PFSK-1 (cell line): ENCODE data around the gene TACO1.

Source experiments
- FOXP2 ChIP-seq: optimal IDR thresholded peaks from 2 replicates; pipeline ENCODE3; 2011; ENCODE audit warnings: borderline replicate concordance, control low read depth, inconsistent platforms; ENCODE audit not compliant: insufficient read depth; ENCODE audit errors: extremely low read length, extremely low read depth
- POLR2AphosphoS5 ChIP-seq: IDR thresholded peaks from 2 replicates; pipeline ENCODE4 v1.6.1; 2012; ENCODE audit warnings: low read depth, mild to moderate bottlenecking, control low read depth, low read length, moderate library complexity
- REST ChIP-seq, 2 experiments: IDR thresholded peaks; 2 replicates each; pipeline versions ENCODE4 v1.6.1 to v1.8.0; 2011 to 2012; ENCODE audit warnings: low read depth in 2 of 2, low read length in 2 of 2, control low read depth in 1 of 2, inconsistent platforms in 1 of 2, mild to moderate bottlenecking in 1 of 2, moderate library complexity in 1 of 2; ENCODE audit not compliant: insufficient read depth in 1 of 2
- SIN3A ChIP-seq: IDR thresholded peaks from 2 replicates; pipeline ENCODE4 v1.6.1; 2012; ENCODE audit warnings: mild to moderate bottlenecking, low read length, moderate library complexity, borderline replicate concordance; ENCODE audit not compliant: insufficient read depth
- TAF1 ChIP-seq: IDR thresholded peaks from 2 replicates; pipeline ENCODE4 v1.6.1; 2012; ENCODE audit warnings: low read length, control low read depth, borderline replicate concordance; ENCODE audit not compliant: insufficient read depth

TACO1 gene

DNA sequence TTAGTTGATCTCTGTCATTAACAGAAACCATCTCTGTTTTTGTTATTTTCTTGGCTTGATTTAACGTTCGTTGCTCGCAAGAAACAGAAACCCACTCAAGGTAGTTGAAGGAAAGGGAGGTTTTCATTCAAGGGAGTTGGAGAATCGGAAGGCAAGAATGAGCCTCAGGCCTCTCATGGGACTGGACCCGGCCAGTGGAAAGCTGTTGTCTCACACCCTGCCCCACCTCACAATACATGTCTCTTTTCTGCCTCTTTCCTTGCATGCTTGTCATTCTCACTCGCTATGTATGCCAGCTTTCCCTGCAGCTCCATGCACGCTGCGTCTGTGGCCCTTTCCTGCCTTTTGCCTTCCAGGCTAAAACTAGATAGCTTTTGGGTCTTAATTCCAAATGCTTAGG, 32.1 kb upstream of the TACO1 start:
- no peak for TF ChIP-seq SIN3A
- no peak for TF ChIP-seq TAF1
- no peak for TF ChIP-seq POLR2AphosphoS5
- TF ChIP-seq FOXP2: no peak
- TF ChIP-seq REST (IDR thresholded peaks at IDR 0.05; ENCODE audit: insufficient read depth in 1 of 2, low read depth in 2 of 2, low read length in 2 of 2): no peak

GRCh38 chr17:63571632-63572310, 28.9 kb upstream of the TACO1 start:
- TF ChIP-seq SIN3A (no peak), POLR2AphosphoS5 (no peak), REST (IDR thresholded peaks at IDR 0.05; ENCODE audit: insufficient read depth in 1 of 2, low read depth in 2 of 2, low read length in 2 of 2) (no peak), FOXP2 (no peak), TAF1 (no peak)

- no peak for TF ChIP-seq POLR2AphosphoS5
- TF ChIP-seq TAF1: no peak
- TF ChIP-seq FOXP2: no peak
- no peak for TF ChIP-seq REST (IDR thresholded peaks at IDR 0.05; ENCODE audit: insufficient read depth in 1 of 2, low read depth in 2 of 2, low read length in 2 of 2)
- no peak for TF ChIP-seq SIN3A
Measured at GRCh38 chr17:63573634-63574033, 27.1 kb upstream of the TACO1 start.

DNA sequence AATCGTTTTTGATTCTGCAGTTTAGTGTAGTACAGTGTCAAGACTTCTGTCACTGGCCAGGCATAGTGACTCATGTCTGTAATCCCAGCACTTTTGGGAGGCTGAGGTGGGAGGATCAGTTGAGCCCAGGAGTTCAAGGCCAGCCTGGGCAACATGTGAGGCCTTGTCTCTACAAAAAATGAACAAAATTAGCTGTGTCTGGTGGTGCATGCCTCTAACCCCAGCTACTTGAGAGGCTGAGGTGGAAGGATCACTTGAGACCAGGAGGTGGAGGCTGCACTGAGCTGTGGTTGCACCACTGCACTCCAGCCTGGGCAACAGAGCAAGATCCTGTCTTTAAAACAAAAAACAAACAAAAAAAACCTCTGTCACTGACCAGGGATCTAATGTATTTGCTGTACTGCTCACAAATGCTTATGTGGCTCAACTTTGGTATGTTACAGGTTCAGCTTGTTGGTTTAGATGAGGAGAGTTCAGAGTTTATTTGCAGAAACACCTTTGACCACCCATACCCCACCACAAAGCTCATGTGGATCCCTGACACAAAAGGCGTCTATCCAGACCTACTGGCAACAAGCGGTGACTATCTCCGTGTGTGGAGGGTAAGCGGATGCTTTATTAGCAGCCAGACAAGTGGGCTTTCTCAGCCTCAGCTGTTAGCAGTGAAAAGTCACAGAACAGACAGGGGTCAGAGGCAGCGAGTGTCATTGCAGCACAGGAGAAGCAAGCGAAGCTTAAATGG, 22.5 kb upstream of the TACO1 start:
- TF ChIP-seq REST (IDR thresholded peaks at IDR 0.05; ENCODE audit: insufficient read depth in 1 of 2, low read depth in 2 of 2, low read length in 2 of 2) (no peak), TAF1 (no peak)

DNA sequence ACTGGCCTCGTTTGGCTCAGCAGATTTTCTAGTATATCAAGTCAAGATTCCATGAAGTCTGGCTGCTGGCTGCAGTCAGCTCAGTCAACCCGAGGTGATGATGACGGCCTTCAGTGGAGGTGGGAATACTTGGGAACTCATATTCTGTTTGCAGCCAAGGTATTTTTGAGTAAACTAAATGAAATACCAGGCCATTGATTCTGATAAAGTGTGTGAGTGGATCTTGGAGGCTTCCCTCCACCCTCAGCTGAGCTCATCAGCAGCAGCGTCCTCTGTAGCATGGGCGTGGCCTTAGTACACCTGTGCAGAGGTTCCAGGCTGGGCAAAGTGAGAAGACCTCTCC, 22.0 kb upstream of the TACO1 start:
- TF ChIP-seq REST (IDR thresholded peaks at IDR 0.05; ENCODE audit: insufficient read depth in 1 of 2, low read depth in 2 of 2, low read length in 2 of 2): no peak
- no peak for TF ChIP-seq SIN3A
- TF ChIP-seq POLR2AphosphoS5: no peak
- TF ChIP-seq TAF1: no peak
- no peak for TF ChIP-seq FOXP2
